GM04504 (cell line): ENCODE data around the gene ENDOD1.
"Not testable (repeated sequence)": the region's sequence is repeated elsewhere in the genome, so short reads cannot be mapped to it uniquely, and the experiment has no call there.

Source experiments
- DNase-seq: peaks from one replicate; pipeline ENCODE4 v3.0.0-alpha.2; 2012; ENCODE audit warnings: low read depth

Gene ENDOD1

DNA sequence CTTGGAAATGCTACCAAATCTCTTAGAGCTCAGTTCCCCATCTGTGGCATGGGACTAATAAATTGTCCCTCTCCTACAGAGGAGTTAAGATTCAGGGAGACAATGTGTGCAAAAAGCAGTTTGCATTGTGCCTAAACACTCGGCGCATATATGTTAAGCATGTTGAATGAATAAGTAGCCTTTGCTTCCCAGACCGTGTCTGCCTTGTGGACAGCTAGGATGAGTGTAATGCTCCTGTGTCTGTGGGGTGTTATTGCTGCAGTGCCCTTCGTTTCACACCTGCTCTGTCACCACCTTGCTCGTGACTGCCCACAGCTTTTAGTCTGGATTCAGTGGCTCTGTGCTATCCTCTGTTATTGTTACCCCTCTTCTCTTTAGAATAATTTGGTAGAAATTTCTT lies 14.1 kb downstream of the ENDOD1 start:
- DNase-seq = no peak

DNA sequence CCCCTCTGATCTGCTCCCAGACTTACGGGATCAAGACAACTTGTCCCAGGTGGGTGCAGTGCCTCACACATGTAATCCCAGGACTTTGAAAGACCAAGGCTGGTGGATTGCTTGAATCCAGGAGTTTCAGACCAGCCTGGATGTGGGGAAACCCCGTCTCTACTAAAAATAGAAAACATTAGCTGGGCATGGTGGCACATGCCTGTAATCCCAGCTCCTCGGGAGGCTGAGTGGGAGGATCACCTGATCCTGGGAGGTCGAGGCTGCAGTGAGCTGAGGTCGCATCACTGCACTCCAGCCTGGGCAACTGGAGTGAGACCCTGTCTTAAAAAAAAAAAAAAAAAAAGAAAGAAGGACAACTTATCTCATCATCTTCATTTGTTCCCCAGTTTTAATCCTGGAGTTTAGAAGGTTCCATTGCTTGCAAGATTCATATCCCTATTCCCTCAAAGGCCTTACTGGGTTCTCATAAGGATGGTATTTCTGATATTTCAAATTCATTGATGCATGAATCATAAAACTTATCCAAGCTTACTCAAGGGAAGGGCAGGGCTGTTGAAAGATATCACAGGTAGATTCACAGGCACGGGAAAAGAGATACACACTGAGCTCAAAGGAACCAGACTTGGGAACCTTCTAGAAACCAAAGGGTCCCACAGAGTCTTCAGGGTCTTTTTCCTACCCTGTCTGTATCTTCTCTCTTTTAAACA lies 14.6 kb downstream of the ENDOD1 start:
- no peak for DNase-seq

DNA sequence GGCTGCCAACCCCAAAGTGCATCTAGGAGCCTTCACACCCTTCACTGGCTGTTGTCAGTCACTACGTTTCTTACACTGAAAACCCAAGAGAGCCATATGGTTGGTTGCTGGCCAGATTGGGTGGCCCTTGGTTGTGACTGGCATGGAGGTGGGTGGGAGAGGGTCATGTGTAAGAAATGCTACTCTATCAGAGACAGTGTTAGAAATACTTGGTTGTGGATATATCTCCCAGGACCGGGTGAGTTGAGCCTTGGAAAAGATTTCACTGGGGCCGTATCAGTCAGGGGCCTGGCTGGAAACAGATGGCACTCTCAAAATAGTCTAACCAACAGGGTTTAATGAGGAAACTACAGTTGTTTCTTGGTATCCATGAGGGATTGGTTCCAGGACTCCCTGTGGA lies 15.2 kb downstream of the ENDOD1 start:
- DNase-seq = no peak

- DNase-seq = no peak
Measured at GRCh38 chr11:95108159-95108611, 18.5 kb downstream of the ENDOD1 start.

DNA sequence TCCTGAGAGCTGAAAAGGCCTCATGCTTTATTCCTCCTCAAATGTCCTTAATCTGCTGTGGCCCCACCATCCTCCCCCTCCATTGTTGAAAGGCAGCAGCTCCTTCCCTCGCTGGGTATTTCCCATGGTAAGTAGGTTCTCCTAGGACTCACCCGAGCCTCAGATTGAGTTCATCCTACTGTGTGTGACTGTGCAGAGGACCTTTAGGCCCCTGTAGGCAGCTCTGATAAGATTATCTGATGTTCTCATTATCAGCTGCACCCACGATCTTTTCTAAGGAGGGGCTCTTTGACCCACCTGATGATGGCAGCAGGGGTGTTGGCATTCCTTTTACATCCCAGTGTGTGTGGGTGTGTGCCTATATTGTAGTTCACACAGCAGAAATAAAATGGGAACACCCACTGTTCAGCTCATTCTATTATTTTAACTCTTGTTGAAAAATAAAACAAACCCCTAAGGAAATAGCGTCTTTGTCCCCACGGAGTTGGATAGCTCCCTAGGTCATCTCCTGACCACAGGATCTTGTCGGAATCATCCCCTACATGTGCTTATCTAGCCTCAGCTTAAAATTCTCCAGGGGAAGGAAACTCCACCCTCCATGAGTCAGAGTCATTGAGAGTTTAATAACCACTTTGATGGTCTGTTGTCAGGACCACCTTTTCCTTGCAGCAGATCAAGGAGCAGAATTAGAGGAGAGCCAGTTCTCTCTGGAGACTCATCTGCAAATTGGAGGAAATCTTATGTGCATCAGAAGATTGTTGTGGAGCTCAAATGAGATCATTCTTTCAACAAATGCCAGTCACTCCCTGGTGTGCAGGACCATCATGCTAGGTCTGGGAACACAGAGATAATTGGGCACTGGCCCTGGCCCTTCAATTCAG lies 19.3 kb downstream of the ENDOD1 start:
- DNase-seq = no peak

GRCh38 chr11:95111471-95111870 lies 21.8 kb downstream of the ENDOD1 start:
- DNase-seq = not testable (repeated sequence)

DNA sequence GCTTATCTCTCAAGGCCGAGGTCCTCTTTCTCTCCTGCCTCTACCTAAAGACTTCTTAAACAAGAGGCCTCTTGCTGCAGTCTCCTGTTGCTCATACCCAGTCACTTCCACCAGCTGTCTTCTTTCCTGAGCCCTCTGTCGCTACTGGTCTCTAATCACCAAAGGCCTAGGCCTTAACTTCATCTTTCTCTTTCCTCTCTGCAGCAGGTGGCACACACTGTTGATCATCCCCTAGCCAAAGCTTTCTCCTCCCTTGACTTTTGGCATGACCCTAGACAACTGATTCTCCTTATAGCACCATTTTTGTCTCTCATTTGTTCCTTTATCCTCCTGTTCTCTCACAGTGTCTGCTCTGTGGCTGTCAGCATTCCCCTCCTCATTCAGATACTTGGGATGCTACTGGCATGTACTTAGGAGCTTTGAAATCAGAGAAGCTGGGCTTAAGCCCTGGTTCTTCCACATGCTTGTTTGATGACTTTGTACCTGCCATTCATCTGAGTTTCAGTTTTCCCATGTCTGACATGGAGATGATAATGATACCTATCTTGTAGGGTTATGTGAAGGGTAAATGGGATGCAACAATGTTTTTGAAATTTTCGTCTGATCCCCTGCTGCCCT lies 22.4 kb downstream of the ENDOD1 start:
- no peak for DNase-seq

- no peak for DNase-seq
Measured at GRCh38 chr11:95115597-95115996, 26.0 kb downstream of the ENDOD1 start.

DNA sequence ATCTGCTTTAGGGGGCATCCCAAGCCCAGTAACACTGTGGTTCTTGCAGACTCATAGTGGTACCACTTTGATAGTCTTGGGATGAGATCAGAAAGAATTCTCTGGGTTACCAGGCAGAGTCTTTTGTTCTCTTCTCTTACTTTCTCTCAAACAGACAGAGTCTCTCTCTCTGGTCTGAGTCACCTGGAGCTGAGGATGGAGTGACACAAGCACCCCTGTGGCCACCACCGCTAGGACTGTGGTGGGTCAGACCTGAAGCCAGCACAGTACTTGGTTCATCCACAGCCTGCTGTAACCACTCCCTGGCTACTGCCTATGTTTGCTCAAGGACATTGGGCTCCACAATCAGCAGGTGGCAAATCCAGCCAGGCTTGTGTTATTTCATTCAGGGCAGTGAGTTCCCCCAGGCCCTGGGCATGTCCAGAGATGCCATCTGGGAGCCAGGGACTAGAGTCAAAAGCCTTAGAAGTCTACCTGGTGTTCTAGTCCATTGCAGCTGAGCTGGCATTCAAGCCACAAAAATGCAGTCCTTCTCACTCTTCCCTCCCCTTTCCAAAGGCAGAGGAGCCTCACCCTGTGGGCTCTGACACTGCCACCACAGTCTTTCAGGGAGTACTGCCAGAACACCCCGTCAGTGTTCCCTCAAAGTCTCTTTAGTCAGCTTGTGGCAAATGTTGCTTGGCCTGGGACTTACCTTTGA lies 29.9 kb downstream of the ENDOD1 start:
- DNase-seq = no peak

- DNase-seq = no peak
Measured at GRCh38 chr11:95121698-95122097, 32.1 kb downstream of the ENDOD1 start.

DNA sequence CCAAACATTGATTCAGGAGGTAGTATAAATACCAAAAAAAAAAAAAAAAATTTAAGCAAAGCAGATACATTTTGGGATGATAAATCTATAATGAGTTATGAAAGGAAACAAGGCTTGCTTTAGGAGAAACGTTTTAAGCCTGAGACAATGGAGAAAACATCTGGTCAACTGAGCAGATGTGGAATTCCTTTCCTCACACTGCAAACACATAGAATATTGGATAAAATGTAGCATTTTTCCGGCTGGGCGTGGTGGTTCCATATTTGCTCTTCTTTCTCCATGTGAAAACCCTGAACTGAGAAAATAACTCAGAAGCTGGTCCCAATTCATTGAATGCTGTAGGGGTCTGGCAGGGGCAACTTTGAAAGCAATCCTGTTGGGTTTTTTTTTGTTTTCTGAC lies 33.9 kb downstream of the ENDOD1 start:
- DNase-seq = no peak

DNA sequence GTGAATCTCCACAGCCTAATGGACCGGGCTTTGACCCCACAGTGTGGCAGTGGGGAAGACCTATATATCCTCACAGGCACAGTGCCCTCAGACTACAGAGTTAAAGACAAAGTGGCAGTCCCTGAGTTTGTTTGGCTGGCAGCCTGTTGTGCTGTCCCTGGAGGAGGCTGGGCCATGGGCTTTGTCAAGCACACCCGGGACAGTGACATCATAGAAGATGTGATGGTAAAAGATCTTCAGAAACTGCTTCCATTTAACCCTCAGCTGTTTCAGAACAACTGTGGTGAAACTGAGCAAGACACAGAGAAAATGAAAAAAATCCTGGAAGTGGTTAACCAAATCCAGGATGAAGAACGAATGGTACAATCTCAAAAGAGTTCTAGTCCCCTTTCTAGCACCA lies 39.0 kb downstream of the ENDOD1 start:
- no peak for DNase-seq

GRCh38 chr11:95132956-95133355 lies 43.3 kb downstream of the ENDOD1 start:
- DNase-seq = no peak

DNA sequence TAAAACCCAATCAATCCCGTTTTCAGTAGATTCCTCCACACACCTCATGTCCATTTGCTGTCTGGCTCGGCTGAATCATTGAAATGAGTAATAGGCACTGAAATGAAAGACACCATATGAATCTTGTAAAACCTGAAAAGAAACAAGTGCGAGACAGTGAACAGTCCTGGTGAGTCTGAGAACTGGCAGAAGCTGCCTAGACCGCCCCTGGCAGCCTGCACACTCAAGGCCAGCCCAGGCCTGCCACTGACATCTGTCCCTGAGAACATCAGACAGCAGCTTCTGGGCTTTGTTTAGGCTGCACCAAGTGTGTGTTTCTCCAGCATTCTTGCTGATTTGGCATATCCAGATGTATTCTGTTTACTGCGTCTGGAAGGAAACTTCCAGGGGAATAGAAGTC lies 44.8 kb downstream of the ENDOD1 start:
- DNase-seq = peak; percentile 58

DNA sequence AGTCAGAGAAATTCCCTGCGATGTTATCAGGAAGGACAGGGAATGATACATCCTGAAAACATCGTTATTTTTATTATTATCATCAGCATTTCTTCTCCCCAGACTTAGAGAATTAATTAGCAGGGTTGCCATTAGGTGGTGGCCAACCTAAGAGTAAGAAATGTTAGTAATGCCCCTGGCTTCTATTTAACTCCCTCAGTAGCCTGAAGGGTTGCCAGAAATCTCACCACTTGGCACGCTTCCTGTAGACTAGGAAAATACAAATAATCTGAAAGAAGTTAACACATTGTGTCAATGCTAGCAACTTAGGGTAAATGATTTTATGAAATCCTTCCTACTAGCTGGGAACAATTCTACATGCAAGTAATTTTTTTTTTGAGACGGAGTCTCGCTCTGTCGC lies 45.5 kb downstream of the ENDOD1 start:
- DNase-seq = no peak

- DNase-seq = no peak
Measured at GRCh38 chr11:95135880-95136279, 46.2 kb downstream of the ENDOD1 start.

- DNase-seq = not testable (repeated sequence)
Measured at GRCh38 chr11:95136747-95137146, 47.1 kb downstream of the ENDOD1 start.

GRCh38 chr11:95137299-95137698 lies 47.7 kb downstream of the ENDOD1 start:
- no peak for DNase-seq

DNA sequence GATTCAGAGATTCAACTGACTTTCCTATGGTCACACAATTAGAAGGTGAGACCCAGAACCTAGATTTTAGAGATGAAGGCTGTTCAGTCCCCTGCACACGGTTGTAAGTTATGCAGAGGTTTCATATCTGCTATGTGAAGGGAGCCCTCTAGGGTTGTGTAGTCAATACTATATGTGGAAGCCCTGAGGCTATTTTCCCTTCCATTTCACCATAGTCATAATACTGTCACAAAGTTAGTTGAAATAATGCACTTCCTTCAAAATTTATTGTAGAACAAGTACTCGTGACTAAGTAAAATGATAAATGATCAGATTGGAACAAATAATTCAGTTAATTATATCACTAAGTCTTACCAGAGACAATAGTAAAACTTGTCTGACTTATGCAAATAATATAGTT lies 48.8 kb downstream of the ENDOD1 start:
- no peak for DNase-seq

GRCh38 chr11:95140397-95141033 lies 50.9 kb downstream of the ENDOD1 start:
- no peak for DNase-seq

DNA sequence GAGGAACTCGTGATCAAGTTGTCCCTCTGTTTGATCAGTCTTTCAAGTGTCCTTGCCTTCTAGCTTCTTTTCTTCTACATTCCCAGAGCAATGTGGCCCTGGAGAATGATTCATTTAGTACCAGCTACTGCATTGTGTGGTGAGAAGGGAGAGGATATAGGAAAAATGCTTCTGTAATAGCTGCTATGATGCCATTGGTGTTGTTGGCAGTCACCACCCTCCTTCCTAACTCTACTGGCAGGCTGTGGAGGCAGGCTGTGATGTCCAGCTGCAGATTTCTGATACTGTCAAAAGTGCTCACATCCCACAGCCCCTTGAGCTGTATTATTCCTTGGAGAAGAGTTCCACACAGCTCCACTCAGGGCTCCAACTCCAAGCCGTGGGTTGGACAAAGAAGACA lies 52.8 kb downstream of the ENDOD1 start:
- DNase-seq = no peak
